Activated naive CD4-positive, alpha-beta T cell treated with anti-CD3 and anti-CD28 coated beads for 36 hours (primary cell): ENCODE data around the gene UPF1. TPM values are rescaled to one million over a fixed set of nuclear protein-coding genes. Genes with fewer than 3 reads are reported as not detected.

ENCODE experiments used
- CTCF ChIA-PET: fragments of 350-600 bp; sonication (Branson Sonifier 250); formaldehyde crosslinking; loops from one replicate; lab custom pipeline; 2021; ENCODE audit warnings: antibody characterized with exemption; lab: Charles Lee
- DNase-seq: peaks from one replicate; pipeline ENCODE4 v3.0.0-alpha.2; 2020
- H3K27ac Mint-ChIP-seq: one replicate; pipeline ENCODE4 v1.8.0; 2021; ENCODE audit warnings: mild to moderate bottlenecking, mixed read lengths
- H3K27me3 Mint-ChIP-seq: one replicate; pipeline ENCODE4 v1.8.0; 2021; ENCODE audit warnings: low read depth, mixed read lengths
- H3K36me3 Mint-ChIP-seq: one replicate; pipeline ENCODE4 v1.8.0; 2021; ENCODE audit warnings: low read depth, mixed read lengths
- H3K4me1 Mint-ChIP-seq: one replicate; pipeline ENCODE4 v1.8.0; 2021; ENCODE audit warnings: low read depth, mixed read lengths
- H3K4me3 Mint-ChIP-seq: one replicate; pipeline ENCODE4 v1.8.0; 2021; ENCODE audit warnings: mild to moderate bottlenecking, moderate library complexity, mixed read lengths
- H3K9me3 Mint-ChIP-seq: one replicate; pipeline ENCODE4 v1.8.0; 2021; ENCODE audit warnings: mixed read lengths
- intact Hi-C: fragments of 100-400 bp; cut with micrococcal nuclease; formaldehyde crosslinking; loops from one replicate; pipeline ENCODE4 v1.15.1; 2023
- total RNA-seq, 2 experiments: library from RNA; stranded (reverse); gene quantifications; one replicate each; pipeline ENCODE4 v1.2.3, GENCODE V29; 2021

UPF1 gene
- total RNA-seq, 2 experiments from 2014 or later, result 95.0 to 105 TPM

GRCh38 chr19:18903156-18904037, 71.6 kb downstream of the UPF1 start:
- Mint-ChIP-seq H3K27me3 (no peaks in the 10 kb centered on the region), H3K9me3 (no peaks in the 10 kb centered on the region), H3K36me3 (peaks cover 10% of the 10 kb centered on the region), H3K27ac (no peak overlapping the region), H3K4me1 (no peaks in the 10 kb centered on the region), H3K4me3 (no peak overlapping the region)
- no peak for DNase-seq
- CTCF ChIA-PET, result no interaction called here
- intact Hi-C loops, result no loop called here

GRCh38 chr19:18904334-18905057, 72.7 kb downstream of the UPF1 start:
- H3K9me3 Mint-ChIP-seq, result no peaks in the 10 kb centered on the region
- no peaks in the 10 kb centered on the region for H3K27me3 Mint-ChIP-seq
- no peak overlapping the region for H3K27ac Mint-ChIP-seq
- no peaks in the 10 kb centered on the region for H3K4me1 Mint-ChIP-seq
- CTCF ChIA-PET, result no interaction called here
- intact Hi-C loops, result no loop called here
- peaks cover 9% of the 10 kb centered on the region for H3K36me3 Mint-ChIP-seq
- H3K4me3 Mint-ChIP-seq, result no peak overlapping the region
- DNase-seq, result no peak

GRCh38 chr19:18905058-18905456, 73.3 kb downstream of the UPF1 start:
- H3K27me3 Mint-ChIP-seq, result no peaks in the 10 kb centered on the region
- H3K27ac Mint-ChIP-seq, result no peak overlapping the region
- intact Hi-C loops, result no loop called here
- no peaks in the 10 kb centered on the region for H3K9me3 Mint-ChIP-seq
- DNase-seq, result no peak
- no peak overlapping the region for H3K4me3 Mint-ChIP-seq
- peaks cover 12% of the 10 kb centered on the region for H3K36me3 Mint-ChIP-seq
- CTCF ChIA-PET, result no interaction called here
- no peaks in the 10 kb centered on the region for H3K4me1 Mint-ChIP-seq

- intact Hi-C loops, result no loop called here
- no peak for DNase-seq
- peak overlapping the region; percentile 30 for H3K27ac Mint-ChIP-seq
- H3K4me1 Mint-ChIP-seq, result no peaks in the 10 kb centered on the region
- no peak overlapping the region for H3K4me3 Mint-ChIP-seq
- no peaks in the 10 kb centered on the region for H3K9me3 Mint-ChIP-seq
- no peaks in the 10 kb centered on the region for H3K27me3 Mint-ChIP-seq
- CTCF ChIA-PET, result no interaction called here
- H3K36me3 Mint-ChIP-seq, result peaks cover 10% of the 10 kb centered on the region
These were observed 73.9 kb downstream of the UPF1 start for GRCh38 chr19:18905513-18906236.

- peaks cover 6% of the 10 kb centered on the region for H3K36me3 Mint-ChIP-seq
- no peak overlapping the region for H3K4me3 Mint-ChIP-seq
- no peaks in the 10 kb centered on the region for H3K4me1 Mint-ChIP-seq
- no peak for DNase-seq
- no peaks in the 10 kb centered on the region for H3K27me3 Mint-ChIP-seq
- CTCF ChIA-PET, result no interaction called here
- H3K9me3 Mint-ChIP-seq, result no peaks in the 10 kb centered on the region
- no peak overlapping the region for H3K27ac Mint-ChIP-seq
- intact Hi-C loops, result no loop called here
These were observed 75.1 kb downstream of the UPF1 start for GRCh38 chr19:18906605-18907519.

- H3K4me3 Mint-ChIP-seq, result no peak overlapping the region
- H3K36me3 Mint-ChIP-seq, result peaks cover 15% of the 10 kb centered on the region
- no peak overlapping the region for H3K27ac Mint-ChIP-seq
- CTCF ChIA-PET, result no interaction called here
- no peaks in the 10 kb centered on the region for H3K9me3 Mint-ChIP-seq
- DNase-seq, result no peak
- peaks cover 8% of the 10 kb centered on the region for H3K4me1 Mint-ChIP-seq
- no peaks in the 10 kb centered on the region for H3K27me3 Mint-ChIP-seq
- intact Hi-C loops, result no loop called here
These were observed 77.3 kb downstream of the UPF1 start for GRCh38 chr19:18908917-18909619.

- H3K27ac Mint-ChIP-seq, result no peak overlapping the region
- peaks cover 15% of the 10 kb centered on the region for H3K36me3 Mint-ChIP-seq
- intact Hi-C loops, result no loop called here
- CTCF ChIA-PET, result no interaction called here
- H3K9me3 Mint-ChIP-seq, result no peaks in the 10 kb centered on the region
- H3K4me3 Mint-ChIP-seq, result no peak overlapping the region
- no peaks in the 10 kb centered on the region for H3K27me3 Mint-ChIP-seq
- DNase-seq, result no peak
- peaks cover 8% of the 10 kb centered on the region for H3K4me1 Mint-ChIP-seq
These were observed 78.3 kb downstream of the UPF1 start for GRCh38 chr19:18910010-18910409.

GRCh38 chr19:18910801-18911436, 79.2 kb downstream of the UPF1 start:
- H3K4me3 Mint-ChIP-seq, result no peak overlapping the region
- H3K36me3 Mint-ChIP-seq, result peaks cover 18% of the 10 kb centered on the region
- intact Hi-C loops, result no loop called here
- H3K27me3 Mint-ChIP-seq, result no peaks in the 10 kb centered on the region
- CTCF ChIA-PET, result no interaction called here
- no peaks in the 10 kb centered on the region for H3K9me3 Mint-ChIP-seq
- H3K27ac Mint-ChIP-seq, result no peak overlapping the region
- H3K4me1 Mint-ChIP-seq, result peaks cover 16% of the 10 kb centered on the region
- DNase-seq, result no peak

GRCh38 chr19:18912933-18913332, 81.2 kb downstream of the UPF1 start:
- H3K36me3 Mint-ChIP-seq, result peaks cover 18% of the 10 kb centered on the region
- CTCF ChIA-PET, result interaction anchor here (1.1 kb wide), 1 partner anchor 70 kb away, joined by 5 read pairs; no protein-coding TSS in a partner anchor
- no peaks in the 10 kb centered on the region for H3K27me3 Mint-ChIP-seq
- no peak overlapping the region for H3K4me3 Mint-ChIP-seq
- no peak overlapping the region for H3K27ac Mint-ChIP-seq
- H3K9me3 Mint-ChIP-seq, result no peaks in the 10 kb centered on the region
- no peak for DNase-seq
- intact Hi-C loops, result no loop called here
- peaks cover 26% of the 10 kb centered on the region for H3K4me1 Mint-ChIP-seq

- Mint-ChIP-seq H3K27ac (no peak overlapping the region), H3K9me3 (no peaks in the 10 kb centered on the region), H3K4me1 (peaks cover 30% of the 10 kb centered on the region), H3K27me3 (no peaks in the 10 kb centered on the region), H3K4me3 (no peak overlapping the region), H3K36me3 (peaks cover 18% of the 10 kb centered on the region)
- no peak for DNase-seq
- CTCF ChIA-PET, result no interaction called here
- intact Hi-C loops, result no loop called here
These were observed 81.7 kb downstream of the UPF1 start for GRCh38 chr19:18913466-18913865.

GRCh38 chr19:18915639-18916038, 83.9 kb downstream of the UPF1 start:
- no peaks in the 10 kb centered on the region for H3K27me3 Mint-ChIP-seq
- peaks cover 44% of the 10 kb centered on the region for H3K4me1 Mint-ChIP-seq
- no peak overlapping the region for H3K27ac Mint-ChIP-seq
- H3K9me3 Mint-ChIP-seq, result no peaks in the 10 kb centered on the region
- no peak overlapping the region for H3K4me3 Mint-ChIP-seq
- intact Hi-C loops, result loop anchor here (2.0 to 5.0 kb wide), 3 partner anchors 438 to 828 kb away; partner anchors contain the start of gene IL12RB1
- CTCF ChIA-PET, result interaction anchor here (0.6 to 0.7 kb wide), 3 partner anchors 322 to 395 kb away, joined by 3 to 6 read pairs (median 3); no protein-coding TSS in a partner anchor
- DNase-seq, result peak; percentile 63
- H3K36me3 Mint-ChIP-seq, result peaks cover 19% of the 10 kb centered on the region
